ENCODE data around the gene RAB36.

Gene RAB36

DNA sequence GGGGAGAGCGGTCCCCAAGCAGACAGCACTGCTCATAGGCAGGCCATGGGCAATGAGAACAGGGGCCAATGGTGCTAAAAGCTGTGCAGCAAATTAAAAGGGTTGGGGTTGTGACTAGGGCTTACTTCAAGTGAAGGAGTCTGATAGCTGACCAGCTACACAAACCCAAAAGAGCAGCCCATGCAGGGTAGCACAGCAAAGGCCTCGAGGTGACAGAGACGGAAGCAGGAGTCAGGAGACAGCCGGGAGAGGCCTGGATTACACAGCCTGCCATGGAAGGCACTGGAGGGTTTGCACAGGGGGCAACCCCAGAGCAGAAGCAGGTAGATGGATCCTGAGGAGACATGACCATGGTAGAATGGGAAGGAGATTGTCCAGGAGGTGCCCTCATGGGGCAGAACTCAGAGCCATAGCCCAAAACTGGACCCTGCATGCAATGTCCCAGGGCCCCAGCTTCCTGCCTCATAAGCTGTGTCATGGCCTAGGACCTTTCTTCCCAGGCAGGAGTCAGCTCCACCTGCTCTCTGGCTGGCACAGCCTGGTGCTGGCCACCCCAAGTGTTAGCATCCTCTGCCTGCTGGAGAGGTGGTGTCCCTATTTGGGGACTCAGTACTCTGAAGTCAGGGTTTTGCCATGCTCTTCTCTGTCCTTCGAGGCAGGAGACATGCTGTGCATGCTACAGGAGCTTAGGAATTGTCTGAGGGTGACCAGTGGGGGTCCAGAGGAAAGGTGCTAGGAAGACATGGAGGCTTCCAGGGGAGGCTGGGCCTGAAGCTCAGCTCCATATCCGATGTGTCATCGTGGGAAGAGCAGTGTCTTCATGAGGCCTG, 36.8 kb upstream of the RAB36 start:
- no peak for DNase-seq (ENCODE audit: low read depth in 2 of 2, low spot score in 1 of 2)

- DNase-seq (ENCODE audit: low read depth in 2 of 2, low spot score in 1 of 2), result no peak
Measured at GRCh38 chr22:23109079-23109347, 36.3 kb upstream of the RAB36 start.

- no peak for DNase-seq (ENCODE audit: low read depth in 2 of 2, low spot score in 1 of 2)
Measured at GRCh38 chr22:23109441-23109978, 35.8 kb upstream of the RAB36 start.

DNA sequence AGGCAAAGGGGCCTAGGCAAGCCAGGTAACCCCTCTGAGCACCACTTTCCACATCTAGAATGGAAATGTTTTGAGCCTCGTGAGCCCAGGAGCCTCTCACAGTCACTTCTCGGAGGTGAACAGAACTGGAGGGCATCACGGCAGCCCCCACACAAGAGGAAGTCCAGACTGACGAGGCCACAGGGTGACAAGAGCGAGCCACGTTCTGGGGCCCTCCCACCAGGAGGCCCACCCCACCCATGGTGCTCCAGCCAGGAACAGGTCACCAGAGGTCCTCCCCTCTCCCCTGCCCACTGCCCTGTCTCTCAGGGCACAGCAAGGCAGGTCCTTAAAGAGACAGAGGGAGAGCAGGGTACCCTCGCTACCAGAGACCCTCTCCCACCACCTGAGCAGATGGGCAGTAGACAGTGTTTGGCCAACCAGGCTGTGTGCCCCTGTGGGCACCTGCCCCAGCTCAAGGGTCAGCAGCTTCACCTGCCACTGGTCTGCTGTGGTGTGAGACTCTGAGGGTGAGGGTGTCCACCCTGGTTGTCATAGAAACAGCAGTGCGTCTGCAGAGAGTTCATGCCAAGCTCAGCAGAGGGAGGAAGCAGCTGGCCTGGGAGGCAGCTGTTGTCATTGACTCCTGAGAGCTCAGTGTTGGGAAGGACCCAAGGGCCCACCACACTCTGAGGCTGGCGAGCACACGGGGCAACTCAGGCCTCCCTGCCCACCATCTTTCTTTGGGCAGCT, 34.9 kb upstream of the RAB36 start:
- no peak for DNase-seq (ENCODE audit: low read depth in 2 of 2, low spot score in 1 of 2)

DNA sequence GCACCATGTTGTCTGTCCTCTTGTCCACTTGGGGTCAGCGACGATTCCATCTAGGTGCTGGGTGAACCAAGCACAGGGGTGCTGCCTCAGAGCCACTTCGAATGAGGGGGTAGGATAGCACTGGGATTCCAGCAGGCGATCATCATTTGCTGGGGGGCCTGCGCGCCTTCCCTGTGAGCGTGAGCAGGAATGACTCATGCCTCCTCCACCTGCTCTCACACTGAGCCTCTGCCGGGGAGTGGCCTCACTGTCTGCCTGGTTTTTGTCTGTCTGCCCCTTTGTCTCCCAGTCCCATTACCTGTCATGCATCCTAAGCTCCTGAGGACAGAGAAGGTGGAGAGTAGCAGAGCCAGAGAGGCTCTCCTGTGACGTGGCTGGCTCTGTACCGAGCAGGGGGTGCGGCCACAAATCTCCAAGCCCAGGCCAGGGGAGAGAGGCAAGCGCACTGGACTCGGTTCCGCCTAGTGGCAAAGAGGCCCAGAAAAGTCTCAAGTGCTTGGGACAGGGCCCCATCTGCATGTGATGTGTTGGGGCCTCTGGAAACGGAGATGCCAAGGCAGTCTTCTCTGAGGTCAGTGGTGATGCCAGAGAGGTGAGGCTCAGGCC, 34.3 kb upstream of the RAB36 start:
- DNase-seq (ENCODE audit: low read depth in 2 of 2, low spot score in 1 of 2), result no peak

- no peak for DNase-seq (ENCODE audit: low read depth in 2 of 2, low spot score in 1 of 2)
Measured at GRCh38 chr22:23112472-23113012, 32.7 kb upstream of the RAB36 start.

DNA sequence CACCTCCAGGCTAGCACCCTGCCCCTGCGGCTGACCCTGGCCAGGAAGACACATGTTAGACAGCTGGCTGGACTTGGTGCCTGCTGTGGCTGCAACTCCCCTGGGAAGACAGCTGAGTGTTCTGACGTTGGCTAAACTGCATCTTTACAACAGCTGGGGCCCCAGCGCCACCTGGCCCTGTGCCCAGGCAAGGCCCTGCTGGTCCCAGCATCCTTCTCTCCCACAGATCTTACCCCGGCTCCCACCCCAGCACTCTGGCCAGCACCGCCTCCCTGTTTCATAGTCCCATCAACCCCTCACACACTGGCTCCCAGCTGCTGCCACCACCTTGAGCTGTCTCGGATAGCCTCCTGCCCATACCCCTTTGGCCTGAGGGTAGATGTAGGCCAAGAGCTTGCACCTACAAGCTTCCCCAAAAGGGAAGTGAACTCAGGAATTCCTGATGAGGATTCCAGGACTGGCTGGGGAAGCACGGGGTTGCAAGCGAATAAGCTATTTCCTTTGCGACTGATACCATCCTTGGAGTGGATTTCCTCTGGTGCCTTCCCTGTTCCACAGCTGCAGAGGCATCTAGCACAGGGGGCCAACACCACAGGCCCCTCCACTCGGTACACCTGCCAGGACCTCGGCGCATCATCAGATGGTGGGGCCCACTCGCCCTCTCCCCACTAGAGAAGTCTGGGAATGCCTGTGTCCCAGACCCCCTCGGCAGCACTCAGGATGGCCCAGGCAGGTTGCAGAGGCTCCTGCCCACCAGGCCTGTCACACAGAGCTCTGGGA, 32.0 kb upstream of the RAB36 start:
- no peak for DNase-seq (ENCODE audit: low read depth in 2 of 2, low spot score in 1 of 2)

DNA sequence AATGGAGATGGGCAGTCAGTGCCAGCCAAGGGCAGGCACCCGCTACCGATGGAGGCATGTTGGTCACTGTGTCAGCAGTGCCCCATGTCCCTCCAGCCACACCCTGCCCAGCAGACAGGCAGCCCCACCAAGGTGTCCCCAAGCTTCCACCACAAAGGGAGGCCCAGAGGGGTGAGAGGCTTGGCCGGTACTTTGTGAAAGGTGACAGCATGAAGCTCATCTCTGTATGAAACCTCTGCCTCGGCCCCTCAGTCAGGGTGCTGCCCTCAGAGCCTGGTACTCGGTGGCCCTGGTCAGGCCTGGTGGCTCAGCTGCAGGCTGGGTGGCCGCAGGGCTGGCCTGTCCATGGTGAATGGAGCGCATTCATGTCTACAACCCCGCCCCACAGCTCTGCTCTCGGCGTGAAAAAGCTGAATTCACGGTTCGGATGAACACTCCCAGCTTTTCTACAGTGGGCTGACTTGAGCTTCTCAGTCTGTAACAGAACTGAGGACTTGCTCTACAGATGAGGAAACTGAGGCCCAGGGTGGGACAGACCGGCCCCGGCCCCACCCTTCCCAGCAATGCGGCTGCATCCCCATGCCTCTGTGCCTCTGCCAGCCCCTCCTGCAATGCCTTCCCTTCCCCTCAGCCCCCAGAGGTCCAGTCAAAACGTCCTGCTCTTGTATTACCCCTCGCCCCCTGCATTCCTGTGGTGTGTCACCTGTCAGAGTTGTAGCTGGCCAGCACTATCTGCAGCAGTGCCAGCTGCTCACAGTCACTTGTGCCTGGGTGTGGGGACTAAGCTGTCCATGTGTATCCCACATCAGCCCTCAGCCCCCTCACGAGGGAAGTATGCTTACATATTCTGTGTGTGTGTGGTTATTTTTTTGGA, 31.2 kb upstream of the RAB36 start:
- no peak for DNase-seq (ENCODE audit: low read depth in 2 of 2, low spot score in 1 of 2)

GRCh38 chr22:23114721-23115020, 30.6 kb upstream of the RAB36 start:
- no peak for DNase-seq (ENCODE audit: low read depth in 2 of 2, low spot score in 1 of 2)

DNA sequence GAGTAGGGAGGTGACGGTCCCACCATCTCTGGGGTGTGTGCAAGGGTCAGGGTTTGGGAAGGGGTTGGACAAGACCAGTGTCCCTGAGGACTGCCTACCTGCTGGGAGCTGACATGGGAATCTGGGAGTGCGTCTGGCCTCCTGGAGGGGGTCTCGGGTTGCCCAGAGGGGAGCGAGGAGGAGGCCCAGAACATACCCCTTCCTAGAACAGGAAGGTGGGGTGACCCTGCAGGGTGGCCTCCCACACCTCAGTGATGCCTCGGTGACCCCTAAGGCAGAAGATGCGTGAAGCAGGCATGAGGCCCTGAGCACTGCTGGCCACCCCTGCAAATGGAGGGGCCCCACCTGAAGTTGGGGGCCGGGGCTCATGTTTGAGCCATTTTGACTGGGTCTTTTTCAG, 29.9 kb upstream of the RAB36 start:
- DNase-seq (ENCODE audit: low read depth in 2 of 2, low spot score in 1 of 2), result no peak

GRCh38 chr22:23115825-23116494, 29.3 kb upstream of the RAB36 start:
- DNase-seq (ENCODE audit: low read depth in 2 of 2, low spot score in 1 of 2), result no peak

DNA sequence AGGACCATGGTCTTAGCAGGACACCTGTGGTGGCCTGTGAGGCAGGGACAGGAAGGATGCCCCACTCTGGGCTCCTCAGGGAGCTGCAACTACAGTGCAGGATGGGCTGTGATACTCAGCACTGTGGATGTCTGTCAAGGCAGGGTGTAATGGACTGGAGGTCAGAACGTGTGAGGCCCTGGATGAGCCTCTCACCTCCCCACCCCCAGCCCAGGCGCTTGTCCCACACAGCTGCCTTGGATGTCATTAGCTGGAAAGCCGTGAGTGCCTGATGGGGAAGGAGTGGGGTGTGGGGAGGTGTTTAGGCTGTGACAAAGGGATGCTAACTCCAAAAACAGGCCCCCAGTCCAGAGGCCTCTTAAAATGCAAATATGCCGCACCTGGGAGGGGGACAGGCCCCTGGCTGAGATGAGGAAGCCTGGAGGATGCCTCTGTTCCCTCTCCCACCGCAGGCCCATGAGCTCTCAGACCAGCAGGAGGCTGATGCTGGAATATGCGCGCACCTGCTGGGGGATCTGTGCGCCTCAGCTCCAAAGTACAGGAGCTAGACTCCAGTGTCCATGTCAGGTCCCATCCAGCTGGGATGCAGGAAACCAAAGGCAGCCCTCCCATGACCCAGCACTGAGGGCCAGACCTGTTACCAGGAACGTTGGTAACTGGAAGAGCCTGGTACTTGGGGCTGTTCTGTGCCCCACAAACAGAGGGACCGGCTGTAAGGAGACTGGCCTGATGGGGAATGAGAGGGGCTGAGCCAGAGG, 28.6 kb upstream of the RAB36 start:
- no peak for DNase-seq (ENCODE audit: low read depth in 2 of 2, low spot score in 1 of 2)

DNA sequence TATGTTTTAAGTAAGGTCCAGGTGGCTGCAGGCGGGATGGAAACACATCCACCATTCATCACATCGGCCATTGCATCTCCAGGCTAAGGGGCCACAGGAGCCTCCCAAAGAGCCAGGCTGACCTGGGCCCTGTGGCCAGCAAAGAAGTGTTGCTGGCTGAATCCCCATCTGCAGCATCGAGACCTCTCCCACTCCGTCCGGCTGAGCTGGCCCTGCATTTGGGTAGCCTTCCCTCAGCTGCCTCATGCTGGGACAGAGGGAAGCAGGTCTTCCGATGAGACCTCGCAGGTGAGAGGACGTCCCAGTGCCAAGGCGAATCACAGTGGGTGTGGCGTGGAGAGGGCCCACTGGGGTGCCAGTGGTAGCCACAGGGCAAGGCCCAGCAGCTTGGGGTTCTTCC, 28.0 kb upstream of the RAB36 start:
- no peak for DNase-seq (ENCODE audit: low read depth in 2 of 2, low spot score in 1 of 2)

GRCh38 chr22:23117891-23118646, 27.2 kb upstream of the RAB36 start:
- no peak for DNase-seq (ENCODE audit: low read depth in 2 of 2, low spot score in 1 of 2)

DNA sequence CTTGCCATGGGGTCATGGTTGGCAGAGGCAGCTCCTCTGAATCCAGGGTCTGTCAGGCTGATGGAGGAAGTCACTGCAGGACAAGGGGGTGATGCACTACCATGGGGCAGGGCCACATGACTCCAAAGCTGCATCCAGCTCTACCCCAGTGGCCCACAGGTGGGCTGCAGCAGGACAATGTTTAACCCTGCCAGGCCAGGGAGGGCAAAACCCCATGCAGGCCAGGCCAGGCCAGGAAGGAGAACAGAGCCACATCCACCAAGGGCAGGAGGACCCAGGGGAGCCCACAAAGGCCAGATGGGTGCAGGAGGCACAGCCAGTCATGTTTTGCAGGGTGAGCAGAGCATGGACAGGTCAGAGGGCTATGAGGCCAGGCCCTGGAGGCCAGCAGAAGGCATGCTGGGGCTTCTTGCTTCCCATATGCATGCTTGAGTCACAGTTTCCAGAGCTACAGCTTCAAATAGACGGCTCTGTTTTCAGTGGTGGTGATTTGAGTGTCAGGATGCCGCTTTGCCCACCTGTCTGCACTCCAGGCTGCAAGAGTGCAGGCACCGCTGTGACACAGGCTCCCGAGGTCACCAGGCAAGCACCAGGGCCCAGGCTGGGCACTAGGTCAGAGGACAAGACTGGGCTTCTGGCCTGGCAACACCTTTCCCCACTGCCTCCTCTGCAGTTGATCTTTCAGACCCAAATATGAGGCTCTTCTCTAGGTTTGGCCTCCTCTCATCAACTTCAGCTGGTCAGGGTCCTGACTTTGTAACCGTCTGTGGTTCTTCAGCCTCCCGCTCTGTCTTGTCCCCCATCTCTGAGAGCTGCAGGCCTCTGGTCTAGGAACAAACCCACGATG, 26.4 kb upstream of the RAB36 start:
- DNase-seq (ENCODE audit: low read depth in 2 of 2, low spot score in 1 of 2), result no peak

GRCh38 chr22:23119494-23120414, 25.5 kb upstream of the RAB36 start:
- no peak for DNase-seq (ENCODE audit: low read depth in 2 of 2, low spot score in 1 of 2)
